GM23338 (cell line): Measurements from ENCODE around the gene NAA25.

ENCODE experiments used
- CREB1 ChIP-seq: fragments of 250-450 bp; sonication (Bioruptor Pico); IDR thresholded peaks from 2 replicates; pipeline ENCODE4 v1.5.0; 2020; ENCODE audit warnings: low read depth, mild to moderate bottlenecking, moderate library complexity
- EZH2 ChIP-seq: fragments of 200-600 bp; sonication (generic); IDR thresholded peaks from one replicate; pipeline ENCODE4 v1.8.0; 2017; ENCODE audit warnings: antibody characterized with exemption, mild to moderate bottlenecking, low read depth; ENCODE audit not compliant: unreplicated experiment
- NANOG ChIP-seq: IDR thresholded peaks from 2 replicates; pipeline ENCODE4 v1.6.1; 2016; ENCODE audit warnings: antibody characterized with exemption, borderline replicate concordance
- POLR2AphosphoS5 ChIP-seq: IDR thresholded peaks from 2 replicates; pipeline ENCODE4 v1.6.1; 2016; ENCODE audit warnings: antibody characterized with exemption, low read depth
- ZNF114 ChIP-seq: fragments of 250-450 bp; sonication (Bioruptor Pico); IDR thresholded peaks from 2 replicates; pipeline ENCODE4 v1.5.0; 2020; ENCODE audit warnings: mild to moderate bottlenecking, moderate library complexity
- TF ChIP-seq, protein P1 (sequence below), 2 experiments: fragments of 200-600 bp in 1 of 2; sonication (generic) in 1 of 2; conservative IDR thresholded peaks; 2 replicates each; pipeline versions ENCODE4 v1.5.1 to v1.6.1; 2016 to 2017; ENCODE audit warnings: antibody characterized with exemption in 2 of 2, low read depth in 2 of 2, mild to moderate bottlenecking in 2 of 2, moderate library complexity in 1 of 2
- TF ChIP-seq, protein P2 (sequence below): IDR thresholded peaks from one replicate; pipeline ENCODE4 v1.6.1; 2018; ENCODE audit warnings: antibody characterized with exemption; ENCODE audit not compliant: unreplicated experiment

DNA sequence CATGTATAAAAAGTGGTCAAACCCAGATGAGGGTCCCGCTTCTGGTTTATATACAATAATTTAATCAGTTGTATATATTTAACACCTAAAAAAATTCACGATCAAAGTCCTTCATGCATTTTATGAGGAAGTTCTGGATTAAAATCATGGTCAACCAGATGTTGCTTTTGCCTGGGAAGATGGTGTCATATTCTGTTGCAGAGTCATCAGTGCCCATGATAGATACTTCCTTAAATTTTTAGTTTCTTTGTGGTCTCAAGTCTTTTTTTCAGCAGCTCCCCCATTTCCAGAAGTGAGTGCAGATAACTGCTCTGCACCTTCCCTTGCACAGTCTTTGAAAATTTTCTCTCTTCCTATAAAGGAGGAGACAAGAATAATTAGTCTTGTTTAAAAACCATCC is 79.3 kb downstream of the NAA25 start:
- TF ChIP-seq, protein P1, sequence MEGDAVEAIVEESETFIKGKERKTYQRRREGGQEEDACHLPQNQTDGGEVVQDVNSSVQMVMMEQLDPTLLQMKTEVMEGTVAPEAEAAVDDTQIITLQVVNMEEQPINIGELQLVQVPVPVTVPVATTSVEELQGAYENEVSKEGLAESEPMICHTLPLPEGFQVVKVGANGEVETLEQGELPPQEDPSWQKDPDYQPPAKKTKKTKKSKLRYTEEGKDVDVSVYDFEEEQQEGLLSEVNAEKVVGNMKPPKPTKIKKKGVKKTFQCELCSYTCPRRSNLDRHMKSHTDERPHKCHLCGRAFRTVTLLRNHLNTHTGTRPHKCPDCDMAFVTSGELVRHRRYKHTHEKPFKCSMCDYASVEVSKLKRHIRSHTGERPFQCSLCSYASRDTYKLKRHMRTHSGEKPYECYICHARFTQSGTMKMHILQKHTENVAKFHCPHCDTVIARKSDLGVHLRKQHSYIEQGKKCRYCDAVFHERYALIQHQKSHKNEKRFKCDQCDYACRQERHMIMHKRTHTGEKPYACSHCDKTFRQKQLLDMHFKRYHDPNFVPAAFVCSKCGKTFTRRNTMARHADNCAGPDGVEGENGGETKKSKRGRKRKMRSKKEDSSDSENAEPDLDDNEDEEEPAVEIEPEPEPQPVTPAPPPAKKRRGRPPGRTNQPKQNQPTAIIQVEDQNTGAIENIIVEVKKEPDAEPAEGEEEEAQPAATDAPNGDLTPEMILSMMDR (conservative IDR thresholded peaks at IDR 0.05; ENCODE audit: low read depth in 2 of 2), result no peak
- TF ChIP-seq CREB1 (no peak), POLR2AphosphoS5 (no peak), EZH2 (no peak), NANOG (no peak), ZNF114 (no peak)
- TF ChIP-seq, protein P2, sequence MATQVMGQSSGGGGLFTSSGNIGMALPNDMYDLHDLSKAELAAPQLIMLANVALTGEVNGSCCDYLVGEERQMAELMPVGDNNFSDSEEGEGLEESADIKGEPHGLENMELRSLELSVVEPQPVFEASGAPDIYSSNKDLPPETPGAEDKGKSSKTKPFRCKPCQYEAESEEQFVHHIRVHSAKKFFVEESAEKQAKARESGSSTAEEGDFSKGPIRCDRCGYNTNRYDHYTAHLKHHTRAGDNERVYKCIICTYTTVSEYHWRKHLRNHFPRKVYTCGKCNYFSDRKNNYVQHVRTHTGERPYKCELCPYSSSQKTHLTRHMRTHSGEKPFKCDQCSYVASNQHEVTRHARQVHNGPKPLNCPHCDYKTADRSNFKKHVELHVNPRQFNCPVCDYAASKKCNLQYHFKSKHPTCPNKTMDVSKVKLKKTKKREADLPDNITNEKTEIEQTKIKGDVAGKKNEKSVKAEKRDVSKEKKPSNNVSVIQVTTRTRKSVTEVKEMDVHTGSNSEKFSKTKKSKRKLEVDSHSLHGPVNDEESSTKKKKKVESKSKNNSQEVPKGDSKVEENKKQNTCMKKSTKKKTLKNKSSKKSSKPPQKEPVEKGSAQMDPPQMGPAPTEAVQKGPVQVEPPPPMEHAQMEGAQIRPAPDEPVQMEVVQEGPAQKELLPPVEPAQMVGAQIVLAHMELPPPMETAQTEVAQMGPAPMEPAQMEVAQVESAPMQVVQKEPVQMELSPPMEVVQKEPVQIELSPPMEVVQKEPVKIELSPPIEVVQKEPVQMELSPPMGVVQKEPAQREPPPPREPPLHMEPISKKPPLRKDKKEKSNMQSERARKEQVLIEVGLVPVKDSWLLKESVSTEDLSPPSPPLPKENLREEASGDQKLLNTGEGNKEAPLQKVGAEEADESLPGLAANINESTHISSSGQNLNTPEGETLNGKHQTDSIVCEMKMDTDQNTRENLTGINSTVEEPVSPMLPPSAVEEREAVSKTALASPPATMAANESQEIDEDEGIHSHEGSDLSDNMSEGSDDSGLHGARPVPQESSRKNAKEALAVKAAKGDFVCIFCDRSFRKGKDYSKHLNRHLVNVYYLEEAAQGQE, result no peak
